DMS 273 (cell line): Measurements from ENCODE around the gene ZNF628.

Source experiments
- DNase-seq: peaks from one replicate; lab custom pipeline; 2025; ENCODE audit not compliant: unreplicated experiment; lab: John Stamatoyannopoulos, UW

ZNF628 gene

GRCh38 chr19:55464662-55465054, 11.8 kb upstream of the ZNF628 start, which contains the start of gene C19orf85:
C19orf85 (minus strand) TSS chr19:55464751; CDS start chr19:55464554, 197 bp downstream.
- DNase-seq: no peak

- no peak for DNase-seq
Measured at GRCh38 chr19:55465460-55466240, 10.8 kb upstream of the ZNF628 start.

- no peak for DNase-seq
Measured at GRCh38 chr19:55466241-55466614, 10.2 kb upstream of the ZNF628 start.

GRCh38 chr19:55467236-55468053, 9.0 kb upstream of the ZNF628 start:
- peak; percentile 64 for DNase-seq

- DNase-seq: no peak
Measured at GRCh38 chr19:55468054-55468393, 8.4 kb upstream of the ZNF628 start.

- DNase-seq: no peak
Measured at GRCh38 chr19:55471266-55471665, 5.2 kb upstream of the ZNF628 start.

GRCh38 chr19:55472463-55472862, 4.0 kb upstream of the ZNF628 start:
- no peak for DNase-seq

- DNase-seq: no peak
Measured at GRCh38 chr19:55473225-55474012, 3.0 kb upstream of the ZNF628 start.

- DNase-seq: no peak
Measured at GRCh38 chr19:55474269-55475265, 1.9 kb upstream of the ZNF628 start.

- DNase-seq: no peak
Measured at GRCh38 chr19:55477905-55478304, 1.5 kb downstream of the ZNF628 start.

GRCh38 chr19:55478364-55478763, 1.9 kb downstream of the ZNF628 start:
- no peak for DNase-seq

GRCh38 chr19:55479045-55479444, 2.6 kb downstream of the ZNF628 start:
- DNase-seq: no peak

GRCh38 chr19:55479451-55480230, 3.2 kb downstream of the ZNF628 start:
- DNase-seq: no peak

GRCh38 chr19:55481148-55481793, 4.9 kb downstream of the ZNF628 start:
- no peak for DNase-seq

GRCh38 chr19:55481794-55482155, 5.4 kb downstream of the ZNF628 start:
- no peak for DNase-seq

- no peak for DNase-seq
Measured at GRCh38 chr19:55482156-55482961, 5.9 kb downstream of the ZNF628 start.

GRCh38 chr19:55482967-55483705, 6.7 kb downstream of the ZNF628 start:
- no peak for DNase-seq
